Measurements from ENCODE around the gene IL34. TPM values are rescaled to one million over a fixed set of nuclear protein-coding genes. Genes with fewer than 3 reads are reported as not detected.
A peak's percentile ranks its signal among the peaks of the same experiment; 100 is the strongest.
"Not testable (repeated sequence)": the region's sequence is repeated elsewhere in the genome, so short reads cannot be mapped to it uniquely, and the experiment has no call there.

Gene IL34
- total RNA-seq, 1 experiment from 2014 or later, result 5.1 TPM

DNA sequence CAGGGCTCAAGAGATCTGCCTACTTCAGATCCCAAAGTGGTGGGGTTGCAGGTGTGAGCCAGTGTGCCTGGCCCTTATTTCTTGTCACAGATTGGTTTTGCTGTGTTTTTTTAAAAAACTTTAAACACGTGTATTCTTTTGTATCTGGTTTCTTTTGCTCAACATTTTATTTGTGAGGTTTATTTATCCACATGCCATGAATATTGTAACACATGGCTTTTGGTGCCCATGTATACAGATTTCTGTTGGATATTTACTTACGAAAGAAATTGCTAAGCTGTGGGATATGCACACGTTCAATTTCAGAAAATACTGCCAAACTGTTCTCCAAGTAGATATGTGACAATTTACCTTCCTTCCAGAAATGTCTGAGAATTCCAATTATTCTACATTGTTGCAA lies 18.7 kb upstream of the IL34 start:
- DNase-seq (ENCODE audit: low spot score), result no peak
- in situ Hi-C loops (cut with HindIII; ENCODE audit: low sequenced_read_pairs), result no loop called here

DNA sequence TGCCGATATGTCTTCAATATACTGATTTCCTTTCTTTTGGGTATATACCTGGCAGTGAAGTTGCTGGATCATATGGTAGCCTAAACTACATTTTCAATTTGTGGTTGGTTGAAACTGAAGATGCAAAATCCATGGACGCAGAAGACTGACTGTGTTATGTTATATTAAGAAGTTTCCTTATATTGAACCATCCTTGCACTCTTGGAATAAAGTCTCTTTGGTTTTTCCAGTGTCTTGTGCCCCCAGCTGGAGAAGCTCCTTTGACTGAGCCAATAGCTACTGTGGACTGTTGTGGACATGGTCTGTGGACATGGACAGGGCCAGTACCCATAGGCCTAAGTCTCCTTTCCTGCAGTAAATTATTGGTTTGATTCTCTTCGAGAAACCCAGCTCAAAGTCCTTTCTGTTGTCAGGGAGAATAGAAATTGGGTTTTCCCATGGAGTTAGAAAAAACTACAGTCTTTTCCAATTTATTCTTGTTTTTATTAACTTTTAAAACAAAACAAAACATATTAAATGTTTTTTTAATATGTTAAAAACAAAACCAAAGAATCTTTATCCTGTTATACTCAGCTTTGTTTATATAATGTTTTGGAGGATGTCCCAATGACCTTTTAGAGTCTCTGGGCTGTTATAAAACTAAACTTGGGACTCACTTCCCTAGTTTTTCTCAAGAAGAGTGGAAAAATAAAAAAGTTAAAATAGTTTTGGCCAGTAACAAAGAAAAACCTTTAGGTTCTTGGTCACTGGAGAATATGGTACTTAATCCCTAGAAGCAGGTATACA lies 15.2 kb upstream of the IL34 start:
- in situ Hi-C loops (cut with HindIII; ENCODE audit: low sequenced_read_pairs), result no loop called here
- no peak for DNase-seq (ENCODE audit: low spot score)

DNA sequence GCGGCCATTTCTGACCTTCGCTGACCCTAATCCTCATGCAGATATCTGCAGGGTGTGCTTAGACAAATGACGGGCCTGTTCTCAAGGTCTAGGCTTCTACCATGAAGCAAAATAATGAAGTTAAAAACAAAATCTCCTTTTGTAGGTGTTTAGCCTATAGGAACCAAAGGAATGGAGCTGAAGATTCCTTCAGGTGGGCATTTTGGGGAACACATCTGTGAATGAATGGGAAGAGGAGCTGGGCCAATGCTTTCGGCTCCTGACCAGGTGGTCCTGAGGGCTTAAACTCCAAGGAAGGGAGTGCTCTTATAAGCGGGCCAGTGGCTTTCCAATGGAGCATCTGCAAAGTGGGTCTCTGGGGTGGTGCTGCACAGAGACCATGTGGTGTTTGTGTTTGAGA lies 14.1 kb upstream of the IL34 start:
- DNase-seq (ENCODE audit: low spot score), result no peak
- in situ Hi-C loops (cut with HindIII; ENCODE audit: low sequenced_read_pairs), result no loop called here

DNA sequence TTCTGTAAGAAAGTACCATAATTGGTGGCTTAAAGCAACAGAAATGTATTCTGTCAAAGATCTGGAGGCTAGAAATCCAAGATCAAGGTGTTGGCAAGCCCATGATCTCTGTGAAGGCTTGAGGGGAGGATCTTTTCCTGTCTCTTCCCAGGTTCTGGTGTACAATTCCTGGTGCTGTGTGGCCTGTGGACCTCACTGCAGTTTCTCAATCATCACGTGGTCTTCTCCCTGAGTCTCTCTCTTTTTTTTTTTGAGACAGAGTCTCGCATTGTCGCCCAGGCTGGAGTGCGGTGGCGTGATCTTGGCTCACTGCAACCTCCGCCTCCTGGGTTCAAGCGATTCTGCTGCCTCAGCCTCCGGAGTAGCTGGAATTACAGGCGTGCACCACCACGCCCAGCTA lies 12.7 kb upstream of the IL34 start:
- DNase-seq (ENCODE audit: low spot score); in situ Hi-C loops (cut with HindIII; ENCODE audit: low sequenced_read_pairs): not testable (repeated sequence)

DNA sequence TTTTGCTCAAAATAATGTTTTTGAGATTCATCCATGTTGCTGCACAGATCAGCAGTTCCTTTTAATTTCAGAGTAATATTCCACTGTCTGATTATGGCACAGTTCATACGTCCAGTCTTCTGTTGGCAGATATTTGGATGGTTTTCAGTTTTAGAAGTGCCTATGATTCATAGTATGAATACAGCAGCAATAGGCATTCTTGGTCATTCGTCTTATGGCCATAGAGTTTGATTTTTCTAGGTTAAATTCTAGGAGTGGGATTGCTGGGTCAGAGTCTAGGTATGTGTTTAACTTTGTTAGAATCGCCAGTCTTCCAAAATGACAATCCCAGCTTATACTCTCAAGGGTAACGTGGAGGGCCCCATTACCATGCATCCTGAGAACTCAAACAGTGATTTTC lies 11.5 kb upstream of the IL34 start:
- in situ Hi-C loops (cut with HindIII; ENCODE audit: low sequenced_read_pairs), result no loop called here
- no peak for DNase-seq (ENCODE audit: low spot score)

DNA sequence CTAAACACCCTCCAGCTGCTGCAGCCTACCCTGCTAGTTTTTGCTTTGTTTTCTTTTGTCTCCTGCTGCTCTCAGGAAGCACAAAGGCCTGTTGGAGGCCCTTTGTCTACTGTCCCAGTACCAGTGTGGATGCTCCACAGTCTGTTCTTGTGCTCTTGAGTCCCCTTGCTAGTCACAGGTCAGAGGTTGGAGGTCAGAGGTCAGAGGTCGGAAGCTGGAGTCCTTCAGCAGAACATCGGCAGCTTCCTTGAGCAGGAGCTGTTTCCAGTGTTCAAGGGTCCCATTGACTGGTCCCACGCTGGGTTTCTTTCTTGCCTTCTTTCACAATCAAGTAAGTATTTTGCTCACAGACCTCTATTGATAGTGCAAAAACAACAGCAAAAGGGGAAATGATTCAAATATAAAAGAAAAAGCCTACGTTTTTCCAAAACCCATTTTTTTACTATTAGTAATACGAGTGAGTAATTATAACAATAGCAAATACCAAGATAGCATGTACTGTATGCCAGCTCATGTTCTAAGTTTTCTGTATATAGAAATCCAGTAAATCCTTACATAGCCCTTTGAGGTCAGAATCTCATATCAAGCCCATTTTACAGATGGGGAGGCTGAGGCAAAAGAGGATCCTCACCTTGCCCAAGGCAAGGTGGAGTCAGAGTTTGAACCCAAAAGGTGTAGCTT lies 10.9 kb upstream of the IL34 start:
- in situ Hi-C loops (cut with HindIII; ENCODE audit: low sequenced_read_pairs), result no loop called here
- no peak for DNase-seq (ENCODE audit: low spot score)

DNA sequence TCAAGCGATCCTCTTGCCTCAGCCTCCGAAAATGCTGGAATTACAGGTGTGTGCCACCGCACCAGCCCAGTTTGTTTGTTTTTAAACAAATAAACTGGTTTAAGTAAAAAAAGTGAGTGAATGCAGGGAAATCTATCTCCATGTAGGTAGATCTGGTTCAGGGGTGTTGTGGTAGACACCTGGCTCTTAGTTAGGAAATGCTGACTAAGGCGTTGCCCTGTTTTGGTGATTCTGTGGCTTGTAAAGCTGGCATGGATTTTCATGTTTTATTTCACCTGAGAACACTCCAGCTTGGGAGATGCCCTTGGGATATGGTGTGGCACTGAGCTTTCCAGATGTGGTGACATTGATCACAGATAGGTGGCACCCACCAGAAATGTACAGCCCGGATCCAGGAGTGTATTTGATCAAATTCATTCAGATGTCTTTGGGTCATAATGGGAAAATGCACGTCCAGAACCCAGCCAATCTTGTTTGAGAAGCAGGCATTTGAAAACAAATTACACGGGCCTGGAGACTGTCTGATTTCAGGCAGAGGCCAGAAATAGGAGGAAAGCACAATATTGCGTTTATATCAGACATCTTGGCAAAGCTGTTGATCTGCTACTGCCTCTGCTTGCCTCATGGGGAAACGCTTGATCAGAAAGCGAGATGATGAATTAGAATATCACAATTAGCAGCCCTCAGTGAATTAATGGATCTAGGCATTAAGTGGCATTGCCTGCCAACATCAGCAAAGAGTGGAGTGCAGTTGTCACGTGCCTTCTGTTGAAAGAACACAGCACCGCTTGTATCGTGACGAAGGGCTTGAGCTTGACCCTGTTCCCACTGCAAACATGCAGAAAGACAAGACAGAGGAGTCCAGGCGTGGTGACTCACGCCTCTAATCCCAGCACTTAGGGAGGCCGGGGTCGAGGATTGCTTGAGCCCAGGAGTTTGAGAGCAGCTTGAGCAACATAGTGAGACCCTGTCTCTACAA lies 7.3 kb upstream of the IL34 start:
- DNase-seq (ENCODE audit: low spot score), result no peak
- in situ Hi-C loops (cut with HindIII; ENCODE audit: low sequenced_read_pairs), result no loop called here

DNA sequence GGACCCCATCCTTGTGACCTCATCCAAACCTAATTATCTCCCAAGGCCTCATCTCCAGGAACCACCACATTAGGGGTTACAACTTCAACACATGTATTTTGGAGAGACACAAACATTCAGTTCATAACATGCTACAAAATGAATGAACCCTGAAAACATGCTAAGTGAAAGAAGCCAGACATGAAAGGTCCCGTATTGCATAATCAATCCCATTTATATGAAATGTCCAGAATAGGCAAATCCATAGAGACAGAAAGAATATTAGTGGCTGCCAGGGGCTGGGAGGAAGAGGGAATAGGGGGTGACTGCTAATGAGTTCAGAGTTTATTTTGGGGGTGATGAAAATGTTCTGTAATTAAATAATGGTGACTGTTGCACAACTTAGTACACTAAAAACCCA lies 3.7 kb upstream of the IL34 start:
- in situ Hi-C loops (cut with HindIII; ENCODE audit: low sequenced_read_pairs), result no loop called here
- no peak for DNase-seq (ENCODE audit: low spot score)

DNA sequence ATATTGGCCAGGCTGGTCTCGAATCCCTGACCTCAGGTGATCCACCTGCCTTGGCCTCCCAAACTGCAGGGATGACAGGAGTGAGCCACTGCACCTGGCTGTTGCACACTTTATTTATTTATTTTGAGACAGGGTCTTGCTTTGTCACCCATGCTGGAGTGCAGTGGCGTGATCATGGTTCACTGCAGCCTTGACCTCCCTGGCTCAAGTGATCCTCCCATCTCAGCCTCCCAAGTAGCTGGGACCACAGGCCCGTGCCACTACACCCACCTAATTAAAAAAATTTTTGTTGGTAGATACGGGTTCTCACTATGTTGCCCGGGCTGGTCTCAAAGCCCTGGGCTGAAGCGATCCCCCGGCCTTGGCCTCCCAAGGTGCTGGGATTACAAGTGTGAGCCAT lies 3.1 kb upstream of the IL34 start:
- in situ Hi-C loops (cut with HindIII; ENCODE audit: low sequenced_read_pairs); DNase-seq (ENCODE audit: low spot score): not testable (repeated sequence)

DNA sequence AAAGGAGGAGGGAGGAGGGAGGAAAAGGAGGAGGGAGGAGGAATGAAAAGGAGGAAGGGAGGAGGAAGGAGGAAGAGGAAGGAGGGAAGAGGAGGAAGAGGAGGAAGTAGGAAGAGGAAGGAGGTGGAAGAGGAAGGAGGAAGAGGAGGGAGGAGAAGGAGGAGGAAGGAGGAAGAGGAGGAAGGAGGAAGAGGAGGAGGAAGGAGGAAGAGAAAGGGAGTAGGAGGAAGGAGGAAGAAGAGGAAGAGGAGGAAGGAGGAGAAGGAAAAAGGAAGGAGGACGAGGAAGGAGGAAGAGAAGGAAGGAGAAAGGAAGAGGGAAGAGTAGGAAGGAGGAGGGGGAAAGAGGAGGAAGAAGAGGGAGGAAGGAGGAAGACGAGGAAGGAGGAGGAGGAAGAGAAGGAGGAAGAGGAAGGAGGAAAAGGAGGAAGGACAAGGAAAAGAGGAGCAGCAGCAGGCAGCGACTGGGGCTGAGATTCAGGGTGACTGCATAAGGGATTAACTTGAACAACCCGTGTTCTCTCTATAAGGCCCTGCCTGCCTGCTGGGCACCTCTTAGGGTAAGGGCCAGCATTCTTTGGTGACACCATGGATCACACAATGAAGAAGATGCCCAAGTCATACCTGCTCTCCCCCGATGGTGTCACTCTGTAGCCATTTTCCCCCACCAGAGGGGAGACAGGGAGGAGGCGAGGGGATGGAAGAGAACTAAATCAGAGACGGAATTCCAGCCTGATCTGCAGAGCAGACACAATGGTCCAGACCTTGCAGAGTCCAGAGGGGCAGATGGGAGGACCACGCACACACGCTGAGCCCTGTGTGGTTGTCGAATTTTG lies 1.4 kb upstream of the IL34 start:
- no peak for DNase-seq (ENCODE audit: low spot score)
- in situ Hi-C loops (cut with HindIII; ENCODE audit: low sequenced_read_pairs), result no loop called here

DNA sequence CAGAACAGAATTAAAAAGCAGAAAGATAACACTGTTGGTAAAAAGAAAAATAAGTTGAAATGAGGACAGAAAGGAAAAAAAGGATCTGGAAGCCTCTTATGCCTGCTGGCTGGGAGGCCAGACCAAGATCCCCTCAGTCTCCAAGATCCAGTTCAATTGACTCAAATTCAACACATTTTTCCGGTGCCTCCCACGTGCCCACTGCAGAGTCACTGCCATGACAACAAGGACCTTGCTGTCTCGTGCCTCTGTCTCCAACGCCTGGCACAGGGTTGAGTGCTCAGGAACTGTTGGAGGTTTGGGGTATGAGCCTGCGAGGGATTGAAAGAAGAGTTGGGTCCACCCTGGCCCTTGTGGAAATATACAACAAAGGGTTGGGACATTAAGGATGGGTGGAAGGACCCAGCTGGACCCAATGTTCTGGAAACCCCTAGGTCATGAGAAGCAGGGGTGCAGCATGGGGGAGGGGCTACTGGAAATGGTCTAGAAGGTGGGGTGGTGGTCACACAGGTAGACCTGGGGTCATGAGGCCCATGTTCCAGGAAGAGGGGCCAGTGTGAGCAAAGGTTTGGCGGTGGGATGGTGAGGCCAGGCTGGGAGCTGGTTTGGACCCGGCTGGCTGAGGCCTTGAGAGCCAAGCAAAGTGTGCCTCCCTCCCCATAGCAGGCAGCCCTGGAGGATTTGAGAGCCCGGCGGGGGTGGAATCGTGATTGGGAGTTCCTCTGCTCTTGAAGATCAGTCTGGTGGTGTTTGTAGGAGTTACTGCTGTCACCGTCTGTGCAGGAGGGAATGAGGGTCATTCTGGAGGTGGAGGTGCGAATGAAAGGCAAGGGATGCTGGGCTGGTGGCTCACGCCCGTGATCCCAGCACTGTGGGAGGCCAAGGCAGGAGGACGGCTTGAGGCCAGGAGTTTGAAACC lies 1.3 kb downstream of the IL34 start:
- in situ Hi-C loops (cut with HindIII; ENCODE audit: low sequenced_read_pairs), result no loop called here

DNA sequence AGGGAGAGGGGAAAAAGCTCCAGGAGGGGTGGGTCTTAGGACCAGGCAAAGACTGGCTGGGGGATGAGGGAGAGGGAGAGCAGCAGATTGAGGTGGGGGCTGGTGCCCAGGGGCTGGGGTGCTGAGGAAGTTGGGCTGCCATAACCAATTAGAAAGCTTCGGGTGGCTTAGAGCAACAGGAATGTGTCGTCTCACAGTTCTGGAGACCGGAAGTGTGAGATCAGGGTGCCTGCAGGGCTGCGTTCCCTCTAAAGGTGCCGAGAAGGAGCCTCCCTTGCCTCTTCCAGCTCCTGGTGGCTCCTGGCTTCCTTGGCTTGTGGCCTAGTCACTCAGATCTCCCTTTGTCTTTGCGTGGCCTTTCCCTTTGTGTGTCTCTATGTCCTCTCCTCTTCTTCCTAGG lies 2.2 kb downstream of the IL34 start:
- no peak for DNase-seq (ENCODE audit: low spot score)
- in situ Hi-C loops (cut with HindIII; ENCODE audit: low sequenced_read_pairs), result no loop called here

More for the DNA sequence above, 1.3 kb downstream of the IL34 start:
- DNase-seq (ENCODE audit: low spot score), result peak; percentile 37

DNA sequence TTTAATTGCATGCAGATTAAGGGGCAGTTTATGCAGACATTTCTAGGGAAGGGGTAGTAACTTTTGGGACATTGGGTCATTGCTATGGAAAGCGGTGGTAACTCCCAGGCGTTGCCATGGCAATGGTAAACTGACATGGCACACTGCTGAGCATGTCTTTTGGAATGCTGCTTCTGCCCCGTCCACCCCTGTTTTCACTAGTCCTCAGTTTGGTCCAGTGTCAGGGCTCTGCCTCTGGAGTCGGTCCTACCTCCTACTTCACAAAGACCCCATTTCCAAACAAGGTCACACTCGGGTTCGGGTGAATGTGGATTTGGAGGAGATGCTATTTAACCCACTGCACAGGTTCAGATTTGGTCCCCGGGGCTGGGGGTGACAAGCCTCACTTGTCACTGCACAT lies 2.9 kb downstream of the IL34 start:
- DNase-seq (ENCODE audit: low spot score), result no peak
- in situ Hi-C loops (cut with HindIII; ENCODE audit: low sequenced_read_pairs), result no loop called here

DNA sequence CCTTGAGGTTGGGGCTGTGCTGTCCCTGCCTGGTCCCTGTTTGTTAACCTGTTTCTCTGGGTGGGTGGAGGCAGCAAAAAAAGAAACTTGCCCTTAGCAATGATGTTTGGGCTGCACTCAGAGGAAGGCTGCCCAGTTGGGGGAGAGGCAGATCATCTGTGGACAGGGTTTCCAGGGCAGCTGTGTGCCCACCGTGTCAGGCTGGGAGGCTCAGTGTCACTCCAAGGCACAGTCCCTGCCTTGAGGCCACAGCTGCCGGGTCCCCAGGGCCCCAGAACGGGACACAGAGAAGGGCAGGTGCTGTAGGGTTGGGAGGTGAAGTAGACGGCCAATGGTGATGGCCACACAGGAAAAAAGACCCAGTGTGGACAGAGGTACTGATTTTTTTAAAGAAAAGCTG lies 3.9 kb downstream of the IL34 start:
- no peak for DNase-seq (ENCODE audit: low spot score)
- in situ Hi-C loops (cut with HindIII; ENCODE audit: low sequenced_read_pairs), result no loop called here

DNA sequence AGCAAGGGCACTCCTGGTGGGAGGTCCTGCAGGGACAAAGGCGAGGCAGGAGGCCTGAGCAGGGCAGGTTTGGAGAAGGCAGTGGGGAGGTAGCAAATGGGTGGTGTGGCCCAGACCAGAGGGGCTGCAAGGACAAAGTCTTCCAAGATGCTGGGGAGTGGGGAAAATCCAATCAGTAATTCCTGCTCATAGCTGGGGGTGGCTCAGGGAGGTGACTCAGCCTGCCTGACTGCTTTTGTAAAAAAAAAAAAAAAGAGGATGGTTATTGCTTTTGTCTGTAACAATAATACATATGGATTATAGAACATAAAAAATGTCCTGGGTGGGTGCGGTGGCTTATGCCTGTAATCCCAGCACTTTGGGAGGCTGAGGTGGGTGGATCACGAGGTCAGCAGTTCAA lies 5.2 kb downstream of the IL34 start:
- in situ Hi-C loops (cut with HindIII; ENCODE audit: low sequenced_read_pairs), result no loop called here
- no peak for DNase-seq (ENCODE audit: low spot score)

DNA sequence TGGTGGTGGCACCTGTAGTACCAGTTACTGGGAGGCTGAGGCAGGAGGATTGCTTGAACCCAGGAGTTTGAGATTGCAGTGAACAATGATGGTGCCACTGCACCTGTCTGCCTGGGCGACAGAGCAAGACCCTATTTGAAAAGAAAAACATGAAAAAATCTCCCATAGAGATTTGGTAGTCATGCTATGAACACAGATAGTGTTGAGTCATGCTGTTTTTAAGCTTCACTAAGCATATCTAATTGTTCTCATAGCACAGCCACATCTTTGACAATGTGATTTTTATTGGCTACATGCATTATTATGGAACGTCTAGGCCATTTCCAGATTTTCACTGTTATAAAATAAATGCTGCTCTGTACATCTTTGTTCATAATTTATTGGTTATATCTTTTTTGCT lies 6.0 kb downstream of the IL34 start:
- in situ Hi-C loops (cut with HindIII; ENCODE audit: low sequenced_read_pairs), result no loop called here
- DNase-seq (ENCODE audit: low spot score), result no peak

DNA sequence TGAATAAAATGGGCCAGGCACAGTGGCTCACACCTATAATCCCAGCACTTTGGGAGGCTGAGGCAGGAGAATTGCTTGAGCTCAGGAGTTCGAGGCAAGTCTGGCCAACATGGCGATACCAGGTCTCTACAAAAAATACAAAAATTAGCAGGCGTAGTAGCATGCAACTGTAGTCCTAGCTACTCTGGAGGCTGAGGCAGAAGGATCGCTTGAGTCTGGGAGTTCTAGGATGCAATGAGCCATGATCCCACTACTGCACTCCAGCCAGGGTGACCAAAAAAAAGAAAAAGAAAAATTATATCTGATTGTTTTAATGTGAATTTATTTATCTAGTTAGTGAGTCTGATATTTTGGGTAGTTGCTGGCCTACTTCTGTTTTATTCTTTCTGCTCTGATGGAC lies 7.0 kb downstream of the IL34 start:
- DNase-seq (ENCODE audit: low spot score), result no peak
- in situ Hi-C loops (cut with HindIII; ENCODE audit: low sequenced_read_pairs), result no loop called here

All from G401 (cell line).